H9 (cell line): ENCODE results near the gene SLC51A. TPM values are rescaled to one million over a fixed set of nuclear protein-coding genes. Genes with fewer than 3 reads are reported as not detected.

Source experiments
- DNase-seq: peaks from one replicate; pipeline ENCODE4 v3.0.0-alpha.2; 2017
- H2AFZ ChIP-seq: one replicate; pipeline ENCODE4 v1.6.1; 2013; ENCODE audit warnings: mild to moderate bottlenecking, low read length, control low read depth, moderate library complexity
- H2AK5ac ChIP-seq: 2 replicates; pipeline ENCODE4 v1.6.1; 2013; ENCODE audit warnings: low read length, control low read depth, mixed read lengths; ENCODE audit not compliant: insufficient read length
- H2BK120ac ChIP-seq: one replicate; pipeline ENCODE4 v1.6.1; 2013; ENCODE audit warnings: low read depth, mild to moderate bottlenecking, low read length, control low read depth, inconsistent platforms; ENCODE audit not compliant: poor library complexity, severe bottlenecking
- H2BK12ac ChIP-seq: 2 replicates; pipeline ENCODE4 v1.6.1; 2013; ENCODE audit warnings: low read length, control low read depth, mixed read lengths, low read depth; ENCODE audit not compliant: insufficient read length
- H2BK15ac ChIP-seq: 2 replicates; pipeline ENCODE4 v1.6.1; 2013; ENCODE audit warnings: low read depth, low read length, control low read depth
- H2BK20ac ChIP-seq: one replicate; pipeline ENCODE4 v1.6.1; 2013; ENCODE audit warnings: low read depth, mild to moderate bottlenecking, low read length, control low read depth, inconsistent platforms; ENCODE audit not compliant: poor library complexity, severe bottlenecking
- H2BK5ac ChIP-seq: 2 replicates; pipeline ENCODE4 v1.6.1; 2013; ENCODE audit warnings: low read length, control low read depth, mixed read lengths; ENCODE audit not compliant: insufficient read length
- H3K14ac ChIP-seq: 2 replicates; pipeline ENCODE4 v1.6.1; 2013; ENCODE audit warnings: low read length, control low read depth; ENCODE audit not compliant: insufficient read depth
- H3K18ac ChIP-seq: 2 replicates; pipeline ENCODE4 v1.6.1; 2013; ENCODE audit warnings: low read depth, mild to moderate bottlenecking, mixed read lengths, low read length, control low read depth; ENCODE audit not compliant: insufficient read length
- H3K23ac ChIP-seq: 2 replicates; pipeline ENCODE4 v1.6.1; 2013; ENCODE audit warnings: low read length, control low read depth, mixed read lengths, low read depth; ENCODE audit not compliant: insufficient read length
- H3K23me2 ChIP-seq: 2 replicates; pipeline ENCODE4 v1.6.1; 2013; ENCODE audit warnings: low read depth, mild to moderate bottlenecking, mixed read lengths, low read length, control low read depth; ENCODE audit not compliant: insufficient read length, poor library complexity, severe bottlenecking
- H3K27ac ChIP-seq: 2 replicates; pipeline ENCODE4 v1.5.1; 2013; ENCODE audit warnings: low read length, control low read depth, mixed read lengths, low read depth; ENCODE audit not compliant: insufficient read length
- H3K27me3 ChIP-seq: 2 replicates; pipeline ENCODE4 v1.6.1; 2013; ENCODE audit warnings: low read length, control low read depth, inconsistent platforms; ENCODE audit not compliant: insufficient read depth
- H3K4ac ChIP-seq: 2 replicates; pipeline ENCODE4 v1.6.1; 2013; ENCODE audit warnings: low read depth, mild to moderate bottlenecking, control low read depth, inconsistent platforms, low read length, moderate library complexity
- H3K4me1 ChIP-seq: 2 replicates; pipeline ENCODE4 v1.6.1; 2013; ENCODE audit warnings: low read length, control low read depth, inconsistent platforms; ENCODE audit not compliant: insufficient read depth
- H3K4me2 ChIP-seq: 2 replicates; pipeline ENCODE4 v1.6.1; 2013; ENCODE audit warnings: low read length, control low read depth, mixed read lengths; ENCODE audit not compliant: insufficient read length, insufficient read depth
- H3K56ac ChIP-seq: 2 replicates; pipeline ENCODE4 v1.6.1; 2013; ENCODE audit warnings: low read depth, mild to moderate bottlenecking, mixed read lengths, low read length, control low read depth; ENCODE audit not compliant: insufficient read length
- H3K79me1 ChIP-seq: 2 replicates; pipeline ENCODE4 v1.6.1; 2013; ENCODE audit warnings: low read depth, mild to moderate bottlenecking, moderate library complexity, low read length, control low read depth, inconsistent platforms; ENCODE audit not compliant: insufficient read depth, poor library complexity, severe bottlenecking
- H3K79me2 ChIP-seq: 2 replicates; pipeline ENCODE4 v1.6.1; 2013; ENCODE audit warnings: low read length, control low read depth, inconsistent platforms; ENCODE audit not compliant: insufficient read depth
- H3K9ac ChIP-seq: 2 replicates; pipeline ENCODE4 v1.6.1; 2013; ENCODE audit warnings: low read length, control low read depth, mixed read lengths; ENCODE audit not compliant: insufficient read length; ENCODE audit errors: extremely low read depth
- H3K9me3 ChIP-seq: one replicate; pipeline ENCODE4 v1.6.1; 2013; ENCODE audit warnings: low read depth, low read length, inconsistent platforms; ENCODE audit not compliant: control insufficient read depth
- H3T11ph ChIP-seq: one replicate; pipeline ENCODE4 v1.6.1; 2013; ENCODE audit warnings: mild to moderate bottlenecking, low read length, control low read depth, inconsistent platforms
- H4K20me1 ChIP-seq: one replicate; pipeline ENCODE4 v1.6.1; 2013; ENCODE audit not compliant: control insufficient read depth, insufficient read length, insufficient read depth
- H4K5ac ChIP-seq: 2 replicates; pipeline ENCODE4 v1.6.1; 2013; ENCODE audit warnings: low read depth, mild to moderate bottlenecking, mixed read lengths, low read length, control low read depth; ENCODE audit not compliant: insufficient read length
- H4K8ac ChIP-seq: replicated peaks from 2 replicates; pipeline ENCODE4 v1.6.1; 2013; ENCODE audit warnings: low read length, control low read depth, mixed read lengths, low read depth; ENCODE audit not compliant: insufficient read length
- H4K91ac ChIP-seq: 2 replicates; pipeline ENCODE4 v1.6.1; 2013; ENCODE audit warnings: low read depth, mild to moderate bottlenecking, moderate library complexity, mixed read lengths, low read length, control low read depth; ENCODE audit not compliant: insufficient read length
- H3K27ac Mint-ChIP-seq, 3 experiments: 2 replicates in 2 of 3; 3 replicates in 1 of 3; pipeline ENCODE4 v1.8.0; 2020 to 2021; ENCODE audit warnings: mixed read lengths in 3 of 3, mild to moderate bottlenecking in 1 of 3, moderate library complexity in 1 of 3
- H3K27me3 Mint-ChIP-seq: 2 replicates; pipeline ENCODE4 v1.8.0; 2021; ENCODE audit warnings: low read depth, mild to moderate bottlenecking, moderate library complexity, mixed read lengths
- H3K36me3 Mint-ChIP-seq, 3 experiments: 2 replicates in 2 of 3; 3 replicates in 1 of 3; pipeline ENCODE4 v1.8.0; 2020 to 2021; ENCODE audit warnings: low read depth in 3 of 3, mixed read lengths in 3 of 3; ENCODE audit not compliant: insufficient read depth in 1 of 3
- H3K4me1 Mint-ChIP-seq, 2 experiments: 2 replicates each; pipeline ENCODE4 v1.8.0; 2020; ENCODE audit warnings: mixed read lengths in 2 of 2
- H3K4me3 Mint-ChIP-seq, 2 experiments: 2 replicates in 1 of 2; 3 replicates in 1 of 2; pipeline ENCODE4 v1.8.0; 2020 to 2021; ENCODE audit warnings: mild to moderate bottlenecking in 2 of 2, mixed read lengths in 2 of 2, moderate library complexity in 1 of 2
- H3K9me3 Mint-ChIP-seq, 2 experiments: 2 replicates in 1 of 2; 3 replicates in 1 of 2; pipeline ENCODE4 v1.8.0; 2020; ENCODE audit warnings: mild to moderate bottlenecking in 2 of 2, mixed read lengths in 2 of 2, moderate library complexity in 1 of 2
- WGBS: extraction: QIAGEN DNeasy Blood & Tissue Kit; methylation state at CpG from one replicate; pipeline ENCODE4 v1.1.7; 2013; ENCODE audit warnings: missing lambda C conversion rate, low lambda C conversion rate, mixed read lengths; ENCODE audit not compliant: insufficient read length; ENCODE audit errors: extremely low coverage; 5-methylcytosine and 5-hydroxymethylcytosine counted together
- total RNA-seq: library from RNA; stranded (reverse); gene quantifications from 2 replicates; pipeline ENCODE4 v1.2.1, GENCODE V29; 2021
- TF ChIP-seq, protein P1 (sequence below): fragments of 200-600 bp; sonication (generic); conservative IDR thresholded peaks from 3 replicates; pipeline ENCODE4 v1.8.0; 2021; ENCODE audit warnings: antibody characterized with exemption, mild to moderate bottlenecking

Gene SLC51A
- total RNA-seq, 1 experiment from 2014 or later: 5.6 TPM

DNA sequence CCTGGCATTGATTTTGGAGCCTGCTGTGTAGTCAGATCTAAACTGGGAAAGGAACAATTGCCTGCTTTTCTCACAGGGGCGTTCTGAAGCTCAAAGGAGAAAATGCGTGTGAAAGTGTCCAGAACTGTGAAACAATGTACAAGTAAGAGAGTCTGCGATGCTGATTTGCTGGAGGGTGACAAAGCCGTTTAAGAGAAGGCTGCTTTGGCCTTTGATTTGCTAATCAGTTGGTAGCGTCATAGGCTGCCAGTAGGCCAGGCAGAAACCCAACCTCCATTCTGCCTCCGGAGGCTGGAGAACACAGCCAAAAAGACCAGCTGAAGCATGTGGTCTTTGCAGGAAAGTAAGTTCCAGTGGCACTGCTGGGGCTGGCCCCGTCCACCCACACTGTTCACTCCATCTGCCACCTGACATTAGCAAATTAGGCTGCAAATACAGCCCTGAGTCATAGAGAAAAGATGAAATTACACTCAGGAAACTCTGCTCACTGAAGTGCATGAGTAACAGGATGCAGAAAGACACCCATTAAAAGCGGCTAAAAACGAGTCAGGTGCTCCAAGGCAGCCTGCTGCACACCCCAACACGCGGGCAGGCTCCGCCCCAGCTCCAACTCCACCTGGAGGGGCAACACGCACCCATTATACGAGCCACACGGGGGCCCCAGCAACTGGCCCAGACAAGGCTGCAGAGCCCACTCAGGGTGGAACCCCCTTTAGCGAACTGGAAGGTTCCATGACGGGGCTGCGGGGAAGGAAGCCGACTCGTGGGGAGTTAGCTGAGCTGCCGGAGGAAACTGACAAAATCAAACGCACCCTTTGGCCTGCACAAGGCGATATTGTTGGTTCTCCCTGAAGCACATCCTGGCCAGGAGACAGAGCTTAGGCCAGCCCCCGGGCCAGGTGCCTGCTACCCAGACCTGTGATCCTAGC, 36.7 kb upstream of the SLC51A start:
- no peaks in the 10 kb centered on the region for H3K27me3 Mint-ChIP-seq
- no peak overlapping the region for H2BK120ac ChIP-seq
- peaks cover 23 to 27% of the 10 kb centered on the region in 2 experiments for H3K4me1 Mint-ChIP-seq
- H2AK5ac ChIP-seq: no peak overlapping the region
- no peaks in the 10 kb centered on the region; the same call in 1 of the 2 replicates for H3K4me1 ChIP-seq
- H4K20me1 ChIP-seq: no peaks in the 10 kb centered on the region
- H3K18ac ChIP-seq: peak overlapping the region; percentile 69
- peak overlapping the region in 2 of 3 experiments; percentile 57 to 95; a peak in 4 of 7 replicates for H3K27ac Mint-ChIP-seq
- H3K4me3 Mint-ChIP-seq: no peak overlapping the region; a peak in 3 of 5 replicates
- H3K27ac ChIP-seq: no peak overlapping the region
- H3K4ac ChIP-seq: no peak overlapping the region
- no peaks in the 10 kb centered on the region for H3K9me3 ChIP-seq
- H3K79me2 ChIP-seq: no peaks in the 10 kb centered on the region
- H3K27me3 ChIP-seq: no peaks in the 10 kb centered on the region
- no peaks in the 10 kb centered on the region for H3K79me1 ChIP-seq
- peak; percentile 74 for DNase-seq
- H2BK12ac ChIP-seq: no peak overlapping the region
- H3K36me3 Mint-ChIP-seq: no peaks in the 10 kb centered on the region
- H2BK5ac ChIP-seq: no peak overlapping the region
- H3K4me2 ChIP-seq: peak overlapping the region; percentile 11
- no peak overlapping the region for H3T11ph ChIP-seq
- H4K8ac ChIP-seq: no peak overlapping the region
- peak overlapping the region; percentile 65; the same call in 1 of the 2 replicates for H3K14ac ChIP-seq
- no peak overlapping the region for H3K56ac ChIP-seq
- no peak overlapping the region for H2BK15ac ChIP-seq
- H3K23me2 ChIP-seq: no peaks in the 10 kb centered on the region
- no peak overlapping the region for H3K23ac ChIP-seq
- H4K5ac ChIP-seq: no peak overlapping the region
- no peak overlapping the region for H4K91ac ChIP-seq
- no peaks in the 10 kb centered on the region for H3K9me3 Mint-ChIP-seq
- H3K9ac ChIP-seq: no peak overlapping the region
- H2AFZ ChIP-seq: no peak overlapping the region
- WGBS: no CpG with 5 or more reads among the region's 24 CpGs
- no peak overlapping the region for H2BK20ac ChIP-seq
- TF ChIP-seq, protein P1, sequence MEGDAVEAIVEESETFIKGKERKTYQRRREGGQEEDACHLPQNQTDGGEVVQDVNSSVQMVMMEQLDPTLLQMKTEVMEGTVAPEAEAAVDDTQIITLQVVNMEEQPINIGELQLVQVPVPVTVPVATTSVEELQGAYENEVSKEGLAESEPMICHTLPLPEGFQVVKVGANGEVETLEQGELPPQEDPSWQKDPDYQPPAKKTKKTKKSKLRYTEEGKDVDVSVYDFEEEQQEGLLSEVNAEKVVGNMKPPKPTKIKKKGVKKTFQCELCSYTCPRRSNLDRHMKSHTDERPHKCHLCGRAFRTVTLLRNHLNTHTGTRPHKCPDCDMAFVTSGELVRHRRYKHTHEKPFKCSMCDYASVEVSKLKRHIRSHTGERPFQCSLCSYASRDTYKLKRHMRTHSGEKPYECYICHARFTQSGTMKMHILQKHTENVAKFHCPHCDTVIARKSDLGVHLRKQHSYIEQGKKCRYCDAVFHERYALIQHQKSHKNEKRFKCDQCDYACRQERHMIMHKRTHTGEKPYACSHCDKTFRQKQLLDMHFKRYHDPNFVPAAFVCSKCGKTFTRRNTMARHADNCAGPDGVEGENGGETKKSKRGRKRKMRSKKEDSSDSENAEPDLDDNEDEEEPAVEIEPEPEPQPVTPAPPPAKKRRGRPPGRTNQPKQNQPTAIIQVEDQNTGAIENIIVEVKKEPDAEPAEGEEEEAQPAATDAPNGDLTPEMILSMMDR: peak; percentile 37; the same call in 2 of the 3 replicates
